ENCODE data around the gene OPA3.
A peak's percentile ranks its signal among the peaks of the same experiment; 100 is the strongest.
"Not testable (repeated sequence)": the region's sequence is repeated elsewhere in the genome, so short reads cannot be mapped to it uniquely, and the experiment has no call there.

The OPA3 gene

GRCh38 chr19:45584332-45585157 is at the start of gene OPA3:
Gene OPA3, minus strand, starts transcription at chr19:45584802. Its CDS starts 38 bp downstream, at chr19:45584764.
- peaks cover 60% of the 10 kb centered on the region for H3K4me1 Mint-ChIP-seq
- peak within 1 kb of the TSS; percentile 94 for H3K4me3 Mint-ChIP-seq
- H3K9me3 Mint-ChIP-seq = no peaks in the 10 kb centered on the region
- H3K27ac Mint-ChIP-seq = peak within 1 kb of the TSS; percentile 98
- peaks cover 20% of the 10 kb centered on the region for H3K27me3 Mint-ChIP-seq (ENCODE audit: low read depth, poor library complexity)
- peak; percentile 16 for TF ChIP-seq CTCF (IDR thresholded peaks at IDR 0.05)
- DNase-seq = peak; percentile 97
- peaks cover 6% of the 10 kb centered on the region for H3K36me3 Mint-ChIP-seq (ENCODE audit: low read depth)

GRCh38 chr19:45632468-45633196 is 48.0 kb upstream of the OPA3 start:
- no peak for TF ChIP-seq CTCF (IDR thresholded peaks at IDR 0.05)
- peaks cover under 1% of the 10 kb centered on the region for H3K27me3 Mint-ChIP-seq (ENCODE audit: low read depth, poor library complexity)
- peaks cover 10% of the 10 kb centered on the region for H3K4me1 Mint-ChIP-seq
- no peak overlapping the region for H3K4me3 Mint-ChIP-seq
- peak overlapping the region; percentile 87 for H3K27ac Mint-ChIP-seq
- no peaks in the 10 kb centered on the region for H3K9me3 Mint-ChIP-seq
- DNase-seq = peak; percentile 92
- H3K36me3 Mint-ChIP-seq (ENCODE audit: low read depth) = peaks cover 8% of the 10 kb centered on the region

- peaks cover 3% of the 10 kb centered on the region for H3K27me3 Mint-ChIP-seq (ENCODE audit: low read depth, poor library complexity)
- H3K36me3 Mint-ChIP-seq (ENCODE audit: low read depth) = peaks cover 11% of the 10 kb centered on the region
- no peak for TF ChIP-seq CTCF (IDR thresholded peaks at IDR 0.05)
- no peak overlapping the region for H3K4me3 Mint-ChIP-seq
- no peak for DNase-seq
- no peaks in the 10 kb centered on the region for H3K9me3 Mint-ChIP-seq
- no peak overlapping the region for H3K27ac Mint-ChIP-seq
- H3K4me1 Mint-ChIP-seq = peaks cover 13% of the 10 kb centered on the region
These were observed 45.9 kb upstream of the OPA3 start for GRCh38 chr19:45630463-45630862.

GRCh38 chr19:45629704-45630103 is 45.1 kb upstream of the OPA3 start:
- no peak overlapping the region for H3K4me3 Mint-ChIP-seq
- no peak for DNase-seq
- H3K27ac Mint-ChIP-seq = no peak overlapping the region
- H3K9me3 Mint-ChIP-seq = no peaks in the 10 kb centered on the region
- no peak for TF ChIP-seq CTCF (IDR thresholded peaks at IDR 0.05)
- H3K4me1 Mint-ChIP-seq = peaks cover 19% of the 10 kb centered on the region
- peaks cover 11% of the 10 kb centered on the region for H3K36me3 Mint-ChIP-seq (ENCODE audit: low read depth)
- peaks cover 3% of the 10 kb centered on the region for H3K27me3 Mint-ChIP-seq (ENCODE audit: low read depth, poor library complexity)

GRCh38 chr19:45628219-45628618 is 43.6 kb upstream of the OPA3 start:
- Mint-ChIP-seq H3K4me1 (peaks cover 27% of the 10 kb centered on the region), H3K36me3 (ENCODE audit: low read depth) (peaks cover 19% of the 10 kb centered on the region)
- not testable (repeated sequence) for H3K9me3 Mint-ChIP-seq; H3K27ac Mint-ChIP-seq; DNase-seq; H3K4me3 Mint-ChIP-seq; H3K27me3 Mint-ChIP-seq (ENCODE audit: low read depth, poor library complexity)

GRCh38 chr19:45623984-45624383 is 39.4 kb upstream of the OPA3 start:
- Mint-ChIP-seq H3K36me3 (ENCODE audit: low read depth) (peaks cover 31% of the 10 kb centered on the region), H3K4me1 (peaks cover 35% of the 10 kb centered on the region), H3K27ac (no peak overlapping the region), H3K27me3 (ENCODE audit: low read depth, poor library complexity) (peaks cover 7% of the 10 kb centered on the region), H3K4me3 (no peak overlapping the region), H3K9me3 (no peaks in the 10 kb centered on the region)
- no peak for DNase-seq
- TF ChIP-seq CTCF (IDR thresholded peaks at IDR 0.05) = no peak
